GM23248 (cell line): ENCODE results near the gene RASL11B. TPM values are rescaled to one million over a fixed set of nuclear protein-coding genes. Genes with fewer than 3 reads are reported as not detected.

Experiments used
- DNase-seq: peaks from one replicate; pipeline ENCODE4 v3.0.0-alpha.2; 2015
- H2AFZ ChIP-seq: fragments of 200-600 bp; sonication (generic); 2 replicates; pipeline ENCODE4 v1.6.1; 2016; ENCODE audit warnings: antibody characterized with exemption
- H3F3A ChIP-seq: fragments of 200-600 bp; sonication (generic); 2 replicates; pipeline ENCODE4 v1.6.1; 2016; ENCODE audit warnings: mild to moderate bottlenecking, antibody characterized with exemption, mixed run types; ENCODE audit not compliant: insufficient read depth
- H3K27ac ChIP-seq: fragments of 200-600 bp; sonication (generic); 2 replicates; pipeline ENCODE4 v1.5.1; 2016; ENCODE audit warnings: mild to moderate bottlenecking
- H3K27me3 ChIP-seq: fragments of 200-600 bp; sonication (generic); replicated peaks from 2 replicates; pipeline ENCODE4 v1.6.1; 2016; ENCODE audit warnings: mild to moderate bottlenecking; ENCODE audit not compliant: insufficient read depth
- H3K36me3 ChIP-seq: fragments of 200-600 bp; sonication (generic); 2 replicates; pipeline ENCODE4 v1.6.1; 2016; ENCODE audit warnings: low read depth, mild to moderate bottlenecking
- H3K4me1 ChIP-seq: fragments of 200-600 bp; sonication (generic); 2 replicates; pipeline ENCODE4 v1.6.1; 2016; ENCODE audit warnings: mild to moderate bottlenecking; ENCODE audit not compliant: insufficient read depth
- H3K4me2 ChIP-seq: fragments of 200-600 bp; sonication (generic); one replicate; pipeline ENCODE4 v1.6.1; 2016; ENCODE audit warnings: mild to moderate bottlenecking; ENCODE audit not compliant: unreplicated experiment
- H3K4me3 ChIP-seq: fragments of 200-600 bp; sonication (generic); 2 replicates; pipeline ENCODE4 v1.5.1; 2016; ENCODE audit warnings: mild to moderate bottlenecking
- H3K79me2 ChIP-seq: fragments of 200-600 bp; sonication (generic); 2 replicates; pipeline ENCODE4 v1.6.1; 2016; ENCODE audit warnings: mild to moderate bottlenecking; ENCODE audit not compliant: insufficient read depth
- H3K9ac ChIP-seq: fragments of 200-600 bp; sonication (generic); 2 replicates; pipeline ENCODE4 v1.6.1; 2016; ENCODE audit warnings: mild to moderate bottlenecking
- H3K9me2 ChIP-seq: fragments of 200-600 bp; sonication (generic); 2 replicates; pipeline ENCODE4 v1.6.1; 2016; ENCODE audit warnings: mixed run types, mild to moderate bottlenecking, moderate library complexity; ENCODE audit not compliant: insufficient read depth
- H3K9me3 ChIP-seq: fragments of 200-600 bp; sonication (generic); one replicate; pipeline ENCODE4 v1.6.1; 2017; ENCODE audit warnings: low read depth
- H4K20me1 ChIP-seq: fragments of 200-600 bp; sonication (generic); 2 replicates; pipeline ENCODE4 v1.6.0; 2016; ENCODE audit not compliant: insufficient read depth
- EZH2 ChIP-seq: fragments of 200-600 bp; sonication (generic); IDR thresholded peaks from 2 replicates; pipeline ENCODE4 v1.6.1; 2018; ENCODE audit warnings: antibody characterized with exemption, mild to moderate bottlenecking; ENCODE audit not compliant: insufficient read depth, poor library complexity, severe bottlenecking
- EZH2phosphoT487 ChIP-seq: fragments of 200-600 bp; sonication (generic); IDR thresholded peaks from 2 replicates; pipeline ENCODE4 v1.6.1; 2018; ENCODE audit warnings: antibody characterized with exemption, moderate library complexity, mild to moderate bottlenecking, low read depth; ENCODE audit not compliant: insufficient read depth
- WGBS, 2 experiments: methylation state at CpG; one replicate each; pipeline ENCODE4 v1.1.6; 2015 to 2017; ENCODE audit warnings: low lambda C conversion rate in 2 of 2, low coverage in 1 of 2; ENCODE audit errors: missing lambda C conversion rate in 2 of 2; 5-methylcytosine and 5-hydroxymethylcytosine counted together
- in situ Hi-C: fragments of 300-500 bp; cut with MboI; formaldehyde crosslinking; loops from 2 replicates; pipeline ENCODE4 v1.15.0; 2020
- polyA plus RNA-seq: library from polyadenylated mRNA; unstranded; fragments of >200 nt; fragmentation: Nextera tagmentation; extraction: Ambion mirVana; gene quantifications from 2 replicates; pipeline ENCODE4 v1.2.1, GENCODE V29; 2016
- total RNA-seq: library from RNA; depleted of rRNA; stranded (reverse); fragments of >200 nt; shearing (Covaris generic); gene quantifications from 2 replicates; pipeline ENCODE4 v1.2.3, GENCODE V29; 2014

Gene RASL11B
- total and polyA plus RNA-seq, 2 experiments from 2014 or later, result 0.11 TPM; not detected in 1

DNA sequence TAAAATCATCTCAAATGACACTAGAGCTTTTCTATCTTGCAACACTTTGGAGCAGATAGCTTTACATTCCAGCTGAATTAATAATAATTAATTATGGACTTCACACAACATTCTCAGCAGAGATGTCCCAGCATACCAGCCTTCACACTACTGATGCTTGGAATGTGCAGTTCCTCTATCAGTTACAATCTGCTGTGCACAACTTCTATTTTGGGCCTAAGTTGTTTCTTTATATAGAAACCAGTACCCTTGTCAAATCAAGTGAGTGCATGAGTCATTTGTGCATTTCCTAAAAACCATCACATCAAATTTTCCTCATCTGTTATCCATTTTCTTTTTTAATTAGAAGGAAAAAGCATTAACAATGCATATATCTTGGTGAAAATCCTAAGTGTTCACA lies 8.8 kb upstream of the RASL11B start:
- no peak overlapping the region for H2AFZ ChIP-seq
- H3K9ac ChIP-seq, result no peak overlapping the region
- H4K20me1 ChIP-seq, result no peaks in the 10 kb centered on the region
- no peaks in the 10 kb centered on the region for H3K36me3 ChIP-seq
- H3K4me2 ChIP-seq, result peak overlapping the region; percentile 24
- H3K4me3 ChIP-seq, result peak overlapping the region; percentile 22; the same call in 1 of the 2 replicates
- peaks cover 19% of the 10 kb centered on the region for H3F3A ChIP-seq
- in situ Hi-C loops, result no loop called here
- H3K4me1 ChIP-seq, result peaks cover 24% of the 10 kb centered on the region
- H3K27ac ChIP-seq, result peak overlapping the region; percentile 58
- no peaks in the 10 kb centered on the region for H3K79me2 ChIP-seq
- no peaks in the 10 kb centered on the region for H3K27me3 ChIP-seq
- no peaks in the 10 kb centered on the region for H3K9me2 ChIP-seq
- peak; percentile 70 for DNase-seq
- no peak for TF ChIP-seq EZH2phosphoT487
- TF ChIP-seq EZH2, result no peak
- no peaks in the 10 kb centered on the region for H3K9me3 ChIP-seq

DNA sequence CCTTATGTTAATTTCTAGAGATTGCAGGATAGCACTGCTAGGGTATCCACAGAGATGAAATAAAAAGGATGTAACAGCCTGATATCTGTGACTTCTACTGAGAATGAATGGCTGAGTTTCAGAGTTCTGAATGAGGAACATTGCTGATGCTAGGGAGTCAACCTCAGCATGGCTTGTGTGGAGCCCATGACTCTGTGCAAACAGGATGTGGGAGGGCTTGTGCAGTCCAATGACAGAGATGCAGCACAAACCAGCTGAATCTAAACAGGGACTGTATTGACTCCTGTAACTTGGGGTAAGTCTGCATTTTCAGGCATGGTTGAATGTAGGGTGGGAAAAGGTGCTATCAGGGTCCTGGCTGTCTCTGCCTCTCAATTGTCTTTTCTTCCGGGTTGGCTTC lies 5.3 kb upstream of the RASL11B start:
- H3K9me2 ChIP-seq, result no peaks in the 10 kb centered on the region
- H3K9me3 ChIP-seq, result no peaks in the 10 kb centered on the region
- no peak overlapping the region for H3K9ac ChIP-seq
- peaks cover 19% of the 10 kb centered on the region for H3F3A ChIP-seq
- no peaks in the 10 kb centered on the region for H3K36me3 ChIP-seq
- no peak overlapping the region for H2AFZ ChIP-seq
- in situ Hi-C loops, result no loop called here
- peaks cover 22% of the 10 kb centered on the region for H3K4me1 ChIP-seq
- no peak for DNase-seq
- WGBS, 2 experiments, result 100% methylated on average over 1 of the region's 1 CpG
- H3K27me3 ChIP-seq, result no peaks in the 10 kb centered on the region
- TF ChIP-seq EZH2phosphoT487 (no peak), EZH2 (no peak)
- no peaks in the 10 kb centered on the region for H4K20me1 ChIP-seq
- no peak overlapping the region for H3K4me2 ChIP-seq
- no peak overlapping the region for H3K4me3 ChIP-seq
- H3K79me2 ChIP-seq, result no peaks in the 10 kb centered on the region
- H3K27ac ChIP-seq, result no peak overlapping the region

DNA sequence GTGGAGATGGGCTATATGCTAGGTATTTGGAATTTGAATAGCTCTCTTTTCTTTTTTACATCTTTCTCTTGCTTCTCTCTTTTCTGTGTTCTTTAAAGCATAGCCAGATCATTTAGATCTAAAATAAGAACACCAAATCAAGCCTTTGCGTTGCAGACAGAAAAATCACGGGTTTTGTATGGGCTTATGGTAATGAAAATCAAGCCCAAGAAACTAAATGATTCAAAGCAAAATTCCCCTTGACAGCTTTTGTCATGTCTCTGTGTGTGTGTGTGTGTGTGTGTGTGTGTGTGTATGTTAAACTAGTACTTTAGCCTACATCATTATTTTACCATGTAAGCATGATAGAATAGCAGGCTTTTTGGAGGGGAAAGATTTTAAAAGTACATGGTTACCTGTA lies 1.8 kb upstream of the RASL11B start:
- no peak overlapping the region for H3K4me2 ChIP-seq
- no peak overlapping the region for H2AFZ ChIP-seq
- in situ Hi-C loops, result no loop called here

DNA sequence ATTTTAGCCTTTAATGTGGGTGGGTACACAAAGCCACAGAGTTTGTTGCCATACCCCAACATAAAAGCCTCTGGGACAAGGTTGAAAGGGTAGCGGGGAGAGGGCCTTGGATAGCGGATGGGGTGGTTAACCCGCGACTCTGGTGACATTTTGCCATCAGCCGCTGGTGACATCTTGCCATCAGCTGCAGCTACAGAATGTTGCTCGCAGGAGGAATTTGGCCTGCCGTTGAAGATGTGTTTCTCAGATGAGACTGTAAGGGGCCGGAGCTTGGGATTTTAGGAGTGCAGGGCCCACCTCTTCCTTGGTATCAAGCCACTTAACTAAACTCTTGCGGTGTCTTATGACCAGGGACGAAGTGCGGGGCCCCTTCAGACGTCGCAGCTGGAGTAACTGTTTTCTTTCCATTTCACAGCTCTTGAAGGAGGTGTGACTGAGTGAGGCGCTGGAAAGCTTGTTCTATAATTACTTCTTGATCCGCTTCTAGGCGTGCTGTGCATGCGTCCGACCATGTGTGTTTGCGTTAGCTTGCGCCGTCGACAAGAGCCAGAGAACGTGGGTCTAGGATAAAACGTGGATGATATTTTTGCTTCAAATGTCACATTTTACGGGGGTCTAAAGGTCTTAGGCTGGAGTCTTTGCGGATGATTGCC lies 820 bp upstream of the RASL11B start:
- Histone ChIP-seq H4K20me1 (no peaks in the 10 kb centered on the region), H3K27me3 (no peaks in the 10 kb centered on the region), H3K4me2 (peak overlapping the region; percentile 61), H3F3A (0 out of 2 replicates have a peak, but pooled peaks cover 9% of the 10 kb centered on the region), H3K4me1 (no peaks in the 10 kb centered on the region), H3K9me3 (no peaks in the 10 kb centered on the region), H3K9me2 (no peaks in the 10 kb centered on the region), H3K4me3 (peak overlapping the region; percentile 66), H2AFZ (peak overlapping the region; percentile 69), H3K9ac (peak overlapping the region; percentile 68), H3K27ac (no peak overlapping the region), H3K36me3 (no peaks in the 10 kb centered on the region), H3K79me2 (no peaks in the 10 kb centered on the region)
- peak; percentile 35 for DNase-seq
- no peak for TF ChIP-seq EZH2
- no peak for TF ChIP-seq EZH2phosphoT487
- 40 to 43% methylated on average over 26 of the region's 26 CpGs for WGBS, 2 experiments
- in situ Hi-C loops, result no loop called here

More for the DNA sequence above, 1.8 kb upstream of the RASL11B start:
- Histone ChIP-seq H3K79me2 (no peaks in the 10 kb centered on the region), H3F3A (0 out of 2 replicates have a peak, but pooled peaks cover 9% of the 10 kb centered on the region), H3K4me3 (no peak overlapping the region), H3K27me3 (no peaks in the 10 kb centered on the region), H4K20me1 (no peaks in the 10 kb centered on the region), H3K9me3 (no peaks in the 10 kb centered on the region), H3K27ac (no peak overlapping the region), H3K4me1 (no peaks in the 10 kb centered on the region), H3K36me3 (no peaks in the 10 kb centered on the region), H3K9ac (no peak overlapping the region), H3K9me2 (no peaks in the 10 kb centered on the region)
- no peak for DNase-seq
- TF ChIP-seq EZH2 (no peak), EZH2phosphoT487 (no peak)
- 94 to 97% methylated on average over 2 of the region's 2 CpGs for WGBS, 2 experiments
